GM12878 (cell line): Measurements from ENCODE around the gene EPS8. TPM values are rescaled to one million over a fixed set of nuclear protein-coding genes. Genes with fewer than 3 reads are reported as not detected.

ENCODE experiments used
- ATAC-seq: fragments of 200-7000 bp; cut with Tn5 transposase; 3 replicates; pipeline ENCODE4 v1.9.1; 2020; ENCODE audit warnings: mild to moderate bottlenecking, moderate library complexity
- BruUV-seq: library from RNA; stranded (reverse); fragments of 400-500 nt; replicated peaks from 2 replicates; lab custom pipeline; 2021; lab: Mats Ljungman, UMichigan
- CTCF ChIA-PET: fragments of 300-600 bp; sonication (Branson Sonifier 250); formaldehyde crosslinking; extraction: SDS; loops from one replicate; lab custom pipeline; 2021; ENCODE audit warnings: inconsistent platforms; lab: Yijun Ruan, JAX
- POLR2A ChIA-PET: fragments of 350-600 bp; formaldehyde crosslinking; extraction: SDS; loops from one replicate; lab custom pipeline; 2021; ENCODE audit warnings: inconsistent platforms; lab: Charles Lee
- RAD21 ChIA-PET: fragments of 300-600 bp; sonication (Branson Sonifier 250); formaldehyde crosslinking; loops from one replicate; lab custom pipeline; 2023; ENCODE audit warnings: antibody characterized with exemption; ENCODE audit not compliant: unreplicated experiment; lab: Charles Lee
- SMC1A ChIA-PET: fragments of 300-600 bp; sonication (Branson Sonifier 250); formaldehyde crosslinking; loops from one replicate; lab custom pipeline; 2023; ENCODE audit not compliant: unreplicated experiment, uncharacterized antibody; lab: Charles Lee
- DNase-seq: peaks from one replicate; pipeline ENCODE4 v3.0.0-alpha.2; 2011; ENCODE audit warnings: low read depth, low spot score
- FAIRE-seq: peaks from 3 replicates; lab custom pipeline; 2011; peaks lifted over from hg19 to GRCh38; lab: Jason Lieb, UNC
- H2AFZ ChIP-seq: 2 replicates; pipeline ENCODE4 v1.6.0; 2011; ENCODE audit warnings: low read depth, low read length, control low read depth; ENCODE audit not compliant: control insufficient read depth
- H3K27ac ChIP-seq: 2 replicates; pipeline ENCODE4 v1.5.1; 2011; ENCODE audit warnings: control low read depth; ENCODE audit not compliant: control insufficient read depth, insufficient read depth
- H3K27me3 ChIP-seq, 2 experiments: replicated peaks in 1 of 2; 2 replicates each; pipeline versions ENCODE4 v1.6.0 to v1.6.1; 2011; ENCODE audit warnings: low read length in 1 of 2; ENCODE audit not compliant: control insufficient read depth in 2 of 2, insufficient read depth in 2 of 2
- H3K36me3 ChIP-seq, 2 experiments: 2 replicates each; pipeline ENCODE4 v1.5.1; 2011; ENCODE audit warnings: low read length in 1 of 2; ENCODE audit not compliant: control insufficient read depth in 2 of 2, insufficient read depth in 2 of 2
- H3K4me1 ChIP-seq: 2 replicates; pipeline ENCODE4 v1.6.1; 2011; ENCODE audit warnings: mild to moderate bottlenecking, low read length, moderate library complexity, mixed read lengths; ENCODE audit not compliant: control insufficient read depth, insufficient read depth
- H3K4me2 ChIP-seq: 2 replicates; pipeline ENCODE4 v1.6.0; 2011; ENCODE audit warnings: control low read depth; ENCODE audit not compliant: control insufficient read depth, insufficient read depth
- H3K4me3 ChIP-seq: fragments of 200-600 bp; sonication (generic); 2 replicates; pipeline ENCODE4 v1.5.1; 2016
- H3K79me2 ChIP-seq: 2 replicates; pipeline ENCODE4 v1.6.0; 2011; ENCODE audit warnings: low read length; ENCODE audit not compliant: control insufficient read depth, insufficient read depth
- H3K9ac ChIP-seq: 2 replicates; pipeline ENCODE4 v1.8.0; 2011; ENCODE audit warnings: low read length, control low read depth, mixed read lengths; ENCODE audit not compliant: control insufficient read depth, insufficient read depth
- H3K9me3 ChIP-seq: replicated peaks from 3 replicates; pipeline ENCODE4 v1.5.1; 2011; ENCODE audit warnings: mild to moderate bottlenecking, low read length; ENCODE audit not compliant: control insufficient read depth, insufficient read depth
- H4K20me1 ChIP-seq: 2 replicates; pipeline ENCODE4 v1.6.0; 2011; ENCODE audit not compliant: control insufficient read depth, insufficient read depth
- MTA3 ChIP-seq: IDR thresholded peaks from 2 replicates; pipeline ENCODE4 v1.6.1; 2012; ENCODE audit warnings: low read length, inconsistent platforms, borderline replicate concordance
- PAX5 ChIP-seq: IDR thresholded peaks from 2 replicates; pipeline ENCODE4 v1.6.1; 2011; ENCODE audit warnings: low read depth, low read length, borderline replicate concordance
- SRF ChIP-seq, 2 experiments: IDR thresholded peaks; 2 replicates each; pipeline ENCODE4 v1.6.1; 2011; ENCODE audit warnings: low read depth in 2 of 2, low read length in 2 of 2, mild to moderate bottlenecking in 1 of 2, moderate library complexity in 1 of 2
- TCF3 ChIP-seq: IDR thresholded peaks from 2 replicates; pipeline ENCODE4 v1.6.1; 2012; ENCODE audit warnings: low read depth, mild to moderate bottlenecking, low read length, borderline replicate concordance; ENCODE audit not compliant: insufficient read depth
- WGBS: methylation state at CpG from one replicate; pipeline ENCODE4 v1.1.6; 2016; ENCODE audit warnings: low lambda C conversion rate; ENCODE audit not compliant: insufficient replicate concordance, insufficient coverage; ENCODE audit errors: missing lambda C conversion rate; 5-methylcytosine and 5-hydroxymethylcytosine counted together
- in situ Hi-C: fragments of 300-500 bp; cut with MboI; formaldehyde crosslinking; loops from 9 replicates; pipeline ENCODE4 v1.14.3; 2018; ENCODE audit warnings: mixed read lengths
- intact Hi-C: fragments of 100-400 bp; cut with micrococcal nuclease; formaldehyde crosslinking; loops from one replicate; pipeline ENCODE4 v1.14.2; 2022; ENCODE audit not compliant: unreplicated experiment
- polyA plus RNA-seq, 11 experiments: library from polyadenylated mRNA; depleted of rRNA in 4 of 11; unstranded in 6 of 11; stranded (reverse) in 5 of 11; fragments of >200 nt; fragmentation: Nextera tagmentation in 4 of 11; fragmentation: Illumina TruSeq in 1 of 11; extraction: Ambion mirVana in 4 of 11; extraction: Trizol in 1 of 11; gene quantifications; 1 replicate in 1 of 11; 2 replicates in 10 of 11; pipeline versions ENCODE4 v1.2.1 to v1.2.3, GENCODE V29; 2011 to 2016; ENCODE audit warnings: inconsistent platforms in 2 of 11, missing spikeins in 2 of 11, low read depth in 1 of 11
- total RNA-seq, 4 experiments: library from RNA; depleted of rRNA in 3 of 4; stranded (reverse); fragments of >200 nt in 3 of 4; fragmentation: Illumina TruSeq in 1 of 4; extraction: Trizol in 1 of 4; gene quantifications; 2 replicates each; pipeline versions ENCODE4 v1.2.1 to v1.2.3, GENCODE V29; 2013 to 2021
- TF ChIP-seq, protein P1 (sequence below): IDR thresholded peaks from 2 replicates; pipeline ENCODE4 v1.6.1; 2011; ENCODE audit warnings: low read depth, mild to moderate bottlenecking, low read length, moderate library complexity, borderline replicate concordance; ENCODE audit errors: extremely low read depth
- TF ChIP-seq, protein P2 (sequence below): IDR thresholded peaks from 2 replicates; pipeline ENCODE4 v1.6.1; 2011; ENCODE audit warnings: mild to moderate bottlenecking, low read depth, low read length, moderate library complexity; ENCODE audit not compliant: insufficient replicate concordance
- TF ChIP-seq, protein P3 (sequence below), 3 experiments: IDR thresholded peaks in 2 of 3; conservative IDR thresholded peaks in 1 of 3; 2 replicates each; pipeline ENCODE4 v1.5.1; 2011; ENCODE audit warnings: low read depth in 3 of 3, low read length in 3 of 3, mild to moderate bottlenecking in 3 of 3, control low read depth in 2 of 3, moderate library complexity in 2 of 3, inconsistent platforms in 1 of 3, mixed read lengths in 1 of 3; ENCODE audit not compliant: control insufficient read depth in 2 of 3, insufficient read depth in 1 of 3; ENCODE audit errors: extremely low read depth in 1 of 3
- TF ChIP-seq, protein P4 (sequence below): fragments of 450-650 bp; conservative IDR thresholded peaks from 2 replicates; pipeline ENCODE4 v1.6.1; 2017; ENCODE audit warnings: mild to moderate bottlenecking, moderate library complexity
- TF ChIP-seq, protein P5 (sequence below): fragments of 150-350 bp; IDR thresholded peaks from 2 replicates; pipeline ENCODE4 v1.6.1; 2016; ENCODE audit warnings: low read depth, low read length

EPS8 gene
- total and polyA plus RNA-seq, 10 of the 15 experiments (the other 5 are each of a cell fraction or from before 2014, with no cell fraction given): 1.3 to 127 (median 3.4) TPM

DNA sequence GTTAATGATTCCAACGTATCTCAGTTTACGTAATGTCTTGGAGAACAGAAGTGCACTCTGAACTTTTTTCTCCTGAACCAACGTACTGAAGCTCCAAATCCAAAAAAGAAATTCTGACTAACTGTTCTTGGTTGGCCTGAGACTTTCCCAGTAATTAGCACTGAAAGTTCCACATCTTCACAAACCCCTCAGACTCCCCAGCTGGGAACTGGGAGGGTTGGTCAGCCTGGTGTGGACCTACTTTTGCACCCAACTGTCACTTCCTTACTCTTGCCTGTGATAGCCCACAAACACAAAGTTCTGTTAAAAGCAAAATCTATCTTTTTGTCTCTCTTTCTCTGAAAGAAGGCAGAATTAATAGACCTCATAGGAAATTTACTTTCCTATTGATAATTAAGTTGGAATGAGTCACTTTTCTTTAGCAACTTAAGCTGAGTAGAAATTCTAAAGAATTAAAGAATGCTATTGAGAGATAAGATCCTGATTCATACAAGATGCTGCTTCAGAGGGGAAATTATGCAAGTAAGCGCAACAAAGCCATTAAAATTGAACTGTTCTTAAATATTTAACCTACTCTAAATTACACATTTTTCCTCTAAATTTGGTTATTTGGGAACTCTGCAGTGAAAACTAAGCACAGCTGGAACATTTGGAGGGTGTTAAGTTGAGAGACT, 155.0 kb downstream of the EPS8 start:
- POLR2A ChIA-PET: interaction anchor here (0.9 to 1.6 kb wide), 2 partner anchors 36 to 154 kb away, joined by 3 to 4 read pairs; no protein-coding TSS in a partner anchor
- no peaks in the 10 kb centered on the region for H3K27me3 ChIP-seq
- H3K79me2 ChIP-seq: no peaks in the 10 kb centered on the region
- RAD21 ChIA-PET: interaction anchor here (0.7 to 1.2 kb wide), 2 partner anchors 26 to 50 kb away, joined by 3 read pairs; no protein-coding TSS in a partner anchor
- H4K20me1 ChIP-seq: no peaks in the 10 kb centered on the region
- FAIRE-seq (no peak), ATAC-seq (no peak), DNase-seq (no peak)
- SMC1A ChIA-PET: interaction anchor here (0.9 to 3.3 kb wide), 12 partner anchors 9 to 221 kb away, joined by 3 to 12 read pairs (median 3); partner anchors contain the start of gene EPS8
- CTCF ChIA-PET: interaction anchor here (0.6 to 1.9 kb wide), 7 partner anchors 11 to 49 kb away, joined by 3 to 7 read pairs (median 3); no protein-coding TSS in a partner anchor
- no TSS peak for BruUV-seq
- 94% methylated on average over 4 of the region's 4 CpGs for WGBS
- in situ Hi-C loops (no loop called here), intact Hi-C loops (no loop called here)
- H2AFZ ChIP-seq: no peak overlapping the region
- H3K4me1 ChIP-seq: no peaks in the 10 kb centered on the region
- no peaks in the 10 kb centered on the region for H3K9me3 ChIP-seq
- H3K9ac ChIP-seq: no peak overlapping the region
- no peaks in the 10 kb centered on the region for H3K36me3 ChIP-seq
- H3K4me2 ChIP-seq: no peak overlapping the region
- no peak overlapping the region for H3K4me3 ChIP-seq
- H3K27ac ChIP-seq: no peak overlapping the region
- TF ChIP-seq PAX5: no peak
- TF ChIP-seq, protein P1, sequence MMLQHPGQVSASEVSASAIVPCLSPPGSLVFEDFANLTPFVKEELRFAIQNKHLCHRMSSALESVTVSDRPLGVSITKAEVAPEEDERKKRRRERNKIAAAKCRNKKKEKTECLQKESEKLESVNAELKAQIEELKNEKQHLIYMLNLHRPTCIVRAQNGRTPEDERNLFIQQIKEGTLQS: no peak
- no peak for TF ChIP-seq MTA3
- no peak for TF ChIP-seq SRF (IDR thresholded peaks at IDR 0.05; ENCODE audit: low read depth in 2 of 2, low read length in 2 of 2)
- TF ChIP-seq, protein P2, sequence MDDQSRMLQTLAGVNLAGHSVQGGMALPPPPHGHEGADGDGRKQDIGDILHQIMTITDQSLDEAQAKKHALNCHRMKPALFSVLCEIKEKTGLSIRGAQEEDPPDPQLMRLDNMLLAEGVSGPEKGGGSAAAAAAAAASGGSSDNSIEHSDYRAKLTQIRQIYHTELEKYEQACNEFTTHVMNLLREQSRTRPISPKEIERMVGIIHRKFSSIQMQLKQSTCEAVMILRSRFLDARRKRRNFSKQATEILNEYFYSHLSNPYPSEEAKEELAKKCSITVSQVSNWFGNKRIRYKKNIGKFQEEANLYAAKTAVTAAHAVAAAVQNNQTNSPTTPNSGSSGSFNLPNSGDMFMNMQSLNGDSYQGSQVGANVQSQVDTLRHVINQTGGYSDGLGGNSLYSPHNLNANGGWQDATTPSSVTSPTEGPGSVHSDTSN: no peak
- TF ChIP-seq TCF3: no peak
- TF ChIP-seq, protein P3, sequence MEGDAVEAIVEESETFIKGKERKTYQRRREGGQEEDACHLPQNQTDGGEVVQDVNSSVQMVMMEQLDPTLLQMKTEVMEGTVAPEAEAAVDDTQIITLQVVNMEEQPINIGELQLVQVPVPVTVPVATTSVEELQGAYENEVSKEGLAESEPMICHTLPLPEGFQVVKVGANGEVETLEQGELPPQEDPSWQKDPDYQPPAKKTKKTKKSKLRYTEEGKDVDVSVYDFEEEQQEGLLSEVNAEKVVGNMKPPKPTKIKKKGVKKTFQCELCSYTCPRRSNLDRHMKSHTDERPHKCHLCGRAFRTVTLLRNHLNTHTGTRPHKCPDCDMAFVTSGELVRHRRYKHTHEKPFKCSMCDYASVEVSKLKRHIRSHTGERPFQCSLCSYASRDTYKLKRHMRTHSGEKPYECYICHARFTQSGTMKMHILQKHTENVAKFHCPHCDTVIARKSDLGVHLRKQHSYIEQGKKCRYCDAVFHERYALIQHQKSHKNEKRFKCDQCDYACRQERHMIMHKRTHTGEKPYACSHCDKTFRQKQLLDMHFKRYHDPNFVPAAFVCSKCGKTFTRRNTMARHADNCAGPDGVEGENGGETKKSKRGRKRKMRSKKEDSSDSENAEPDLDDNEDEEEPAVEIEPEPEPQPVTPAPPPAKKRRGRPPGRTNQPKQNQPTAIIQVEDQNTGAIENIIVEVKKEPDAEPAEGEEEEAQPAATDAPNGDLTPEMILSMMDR (IDR thresholded peaks at IDR 0.05 in 2 of 3, conservative IDR thresholded peaks at IDR 0.05 in 1 of 3; ENCODE audit: control insufficient read depth in 2 of 3, extremely low read depth in 1 of 3, insufficient read depth in 1 of 3, low read depth in 3 of 3, low read length in 3 of 3): no peak
- TF ChIP-seq, protein P4, sequence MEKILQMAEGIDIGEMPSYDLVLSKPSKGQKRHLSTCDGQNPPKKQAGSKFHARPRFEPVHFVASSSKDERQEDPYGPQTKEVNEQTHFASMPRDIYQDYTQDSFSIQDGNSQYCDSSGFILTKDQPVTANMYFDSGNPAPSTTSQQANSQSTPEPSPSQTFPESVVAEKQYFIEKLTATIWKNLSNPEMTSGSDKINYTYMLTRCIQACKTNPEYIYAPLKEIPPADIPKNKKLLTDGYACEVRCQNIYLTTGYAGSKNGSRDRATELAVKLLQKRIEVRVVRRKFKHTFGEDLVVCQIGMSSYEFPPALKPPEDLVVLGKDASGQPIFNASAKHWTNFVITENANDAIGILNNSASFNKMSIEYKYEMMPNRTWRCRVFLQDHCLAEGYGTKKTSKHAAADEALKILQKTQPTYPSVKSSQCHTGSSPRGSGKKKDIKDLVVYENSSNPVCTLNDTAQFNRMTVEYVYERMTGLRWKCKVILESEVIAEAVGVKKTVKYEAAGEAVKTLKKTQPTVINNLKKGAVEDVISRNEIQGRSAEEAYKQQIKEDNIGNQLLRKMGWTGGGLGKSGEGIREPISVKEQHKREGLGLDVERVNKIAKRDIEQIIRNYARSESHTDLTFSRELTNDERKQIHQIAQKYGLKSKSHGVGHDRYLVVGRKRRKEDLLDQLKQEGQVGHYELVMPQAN: no peak
- TF ChIP-seq, protein P5, sequence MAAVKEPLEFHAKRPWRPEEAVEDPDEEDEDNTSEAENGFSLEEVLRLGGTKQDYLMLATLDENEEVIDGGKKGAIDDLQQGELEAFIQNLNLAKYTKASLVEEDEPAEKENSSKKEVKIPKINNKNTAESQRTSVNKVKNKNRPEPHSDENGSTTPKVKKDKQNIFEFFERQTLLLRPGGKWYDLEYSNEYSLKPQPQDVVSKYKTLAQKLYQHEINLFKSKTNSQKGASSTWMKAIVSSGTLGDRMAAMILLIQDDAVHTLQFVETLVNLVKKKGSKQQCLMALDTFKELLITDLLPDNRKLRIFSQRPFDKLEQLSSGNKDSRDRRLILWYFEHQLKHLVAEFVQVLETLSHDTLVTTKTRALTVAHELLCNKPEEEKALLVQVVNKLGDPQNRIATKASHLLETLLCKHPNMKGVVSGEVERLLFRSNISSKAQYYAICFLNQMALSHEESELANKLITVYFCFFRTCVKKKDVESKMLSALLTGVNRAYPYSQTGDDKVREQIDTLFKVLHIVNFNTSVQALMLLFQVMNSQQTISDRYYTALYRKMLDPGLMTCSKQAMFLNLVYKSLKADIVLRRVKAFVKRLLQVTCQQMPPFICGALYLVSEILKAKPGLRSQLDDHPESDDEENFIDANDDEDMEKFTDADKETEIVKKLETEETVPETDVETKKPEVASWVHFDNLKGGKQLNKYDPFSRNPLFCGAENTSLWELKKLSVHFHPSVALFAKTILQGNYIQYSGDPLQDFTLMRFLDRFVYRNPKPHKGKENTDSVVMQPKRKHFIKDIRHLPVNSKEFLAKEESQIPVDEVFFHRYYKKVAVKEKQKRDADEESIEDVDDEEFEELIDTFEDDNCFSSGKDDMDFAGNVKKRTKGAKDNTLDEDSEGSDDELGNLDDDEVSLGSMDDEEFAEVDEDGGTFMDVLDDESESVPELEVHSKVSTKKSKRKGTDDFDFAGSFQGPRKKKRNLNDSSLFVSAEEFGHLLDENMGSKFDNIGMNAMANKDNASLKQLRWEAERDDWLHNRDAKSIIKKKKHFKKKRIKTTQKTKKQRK: no peak
